Measurements from ENCODE around the gene FKBP1A.

GRCh38 chr20:1430004-1430451, 37.2 kb upstream of the FKBP1A start:
- TF ChIP-seq CTCF (IDR thresholded peaks at IDR 0.05) = no peak
- no peak for TF ChIP-seq POLR2A (IDR thresholded peaks at IDR 0.05)
- no peak for TF ChIP-seq EP300 (IDR thresholded peaks at IDR 0.05)
